Effector memory CD4-positive, alpha-beta T cell (primary cell): Measurements from ENCODE around the gene EPGN.

Experiments
- DNase-seq, 3 donors: peaks; one replicate each; pipeline ENCODE4 v3.0.0-alpha.2; 2020
- H3K27ac ChIP-seq: 2 replicates; pipeline ENCODE4 v1.7.0; 2013; ENCODE audit warnings: mild to moderate bottlenecking, low read length, moderate library complexity; ENCODE audit not compliant: insufficient read depth, poor library complexity, severe bottlenecking
- H3K27me3 ChIP-seq: replicated peaks from 2 replicates; pipeline ENCODE4 v1.7.0; 2013; ENCODE audit warnings: mild to moderate bottlenecking, low read length; ENCODE audit not compliant: insufficient read depth, control insufficient read depth, poor library complexity, severe bottlenecking
- H3K36me3 ChIP-seq: 2 replicates; pipeline ENCODE4 v1.7.0; 2013; ENCODE audit warnings: mild to moderate bottlenecking, low read length, moderate library complexity; ENCODE audit not compliant: control insufficient read depth, insufficient read depth
- H3K4me1 ChIP-seq: 2 replicates; pipeline ENCODE4 v1.7.0; 2013; ENCODE audit warnings: low read length, mild to moderate bottlenecking; ENCODE audit not compliant: control insufficient read depth, insufficient read depth, poor library complexity, severe bottlenecking
- H3K4me3 ChIP-seq: 2 replicates; pipeline ENCODE4 v1.7.0; 2013; ENCODE audit warnings: low read length, low read depth, mild to moderate bottlenecking; ENCODE audit not compliant: insufficient read depth, poor library complexity, severe bottlenecking
- H3K9me3 ChIP-seq: 2 replicates; pipeline ENCODE4 v1.7.0; 2013; ENCODE audit warnings: mild to moderate bottlenecking, low read length, moderate library complexity; ENCODE audit not compliant: control insufficient read depth

Gene EPGN

DNA sequence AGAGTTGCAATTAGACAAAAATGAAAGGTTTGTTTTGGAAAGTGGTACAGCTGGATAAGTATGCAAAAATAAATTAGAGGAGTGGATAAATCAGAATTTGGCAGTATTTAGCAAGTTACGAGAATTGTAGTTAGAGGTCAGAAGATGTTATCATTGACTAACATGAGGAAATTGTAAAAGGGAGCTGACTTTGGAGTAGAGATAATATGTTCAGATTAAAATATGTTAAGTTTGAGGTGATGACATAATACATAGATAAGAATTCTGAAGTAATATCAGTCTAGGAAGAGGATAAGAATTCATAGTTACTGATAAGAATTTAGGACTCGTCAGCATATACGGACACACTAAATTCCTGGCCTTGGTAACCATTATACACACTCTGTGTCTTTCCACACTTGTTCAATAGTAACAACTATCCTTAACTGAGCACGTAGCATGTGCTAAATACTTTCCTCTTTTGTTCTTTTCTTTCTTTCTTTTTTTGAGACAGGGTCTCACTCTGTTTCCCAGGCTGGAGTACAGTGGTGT lies 4.1 kb upstream of the EPGN start:
- H3K27ac ChIP-seq: no peak overlapping the region
- no peaks in the 10 kb centered on the region for H3K4me1 ChIP-seq
- no peak for DNase-seq
- no peaks in the 10 kb centered on the region for H3K27me3 ChIP-seq
- no peaks in the 10 kb centered on the region for H3K36me3 ChIP-seq
- H3K9me3 ChIP-seq: no peaks in the 10 kb centered on the region
- H3K4me3 ChIP-seq: no peak overlapping the region

DNA sequence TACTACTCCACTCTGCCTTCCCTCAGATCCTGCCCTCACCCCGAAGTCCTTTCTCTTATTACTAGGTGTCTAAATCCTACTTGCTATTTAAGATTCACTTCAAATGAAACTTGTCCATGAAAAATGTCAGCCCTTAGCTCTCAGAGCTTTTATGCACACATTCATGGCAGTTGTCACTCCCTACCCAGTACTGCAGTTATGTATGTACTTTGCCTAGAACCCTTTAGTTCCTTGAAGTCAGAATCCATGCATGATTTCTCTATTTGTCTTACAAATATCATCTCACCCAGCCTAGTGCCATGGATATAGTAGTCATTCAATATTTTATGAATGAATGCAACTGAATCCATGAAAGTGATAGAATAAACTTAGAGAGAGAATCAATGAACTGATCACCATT lies 3.3 kb upstream of the EPGN start:
- Histone ChIP-seq H3K4me3 (no peak overlapping the region), H3K4me1 (no peaks in the 10 kb centered on the region), H3K36me3 (no peaks in the 10 kb centered on the region), H3K27ac (no peak overlapping the region), H3K27me3 (no peaks in the 10 kb centered on the region), H3K9me3 (no peaks in the 10 kb centered on the region)
- DNase-seq: no peak

DNA sequence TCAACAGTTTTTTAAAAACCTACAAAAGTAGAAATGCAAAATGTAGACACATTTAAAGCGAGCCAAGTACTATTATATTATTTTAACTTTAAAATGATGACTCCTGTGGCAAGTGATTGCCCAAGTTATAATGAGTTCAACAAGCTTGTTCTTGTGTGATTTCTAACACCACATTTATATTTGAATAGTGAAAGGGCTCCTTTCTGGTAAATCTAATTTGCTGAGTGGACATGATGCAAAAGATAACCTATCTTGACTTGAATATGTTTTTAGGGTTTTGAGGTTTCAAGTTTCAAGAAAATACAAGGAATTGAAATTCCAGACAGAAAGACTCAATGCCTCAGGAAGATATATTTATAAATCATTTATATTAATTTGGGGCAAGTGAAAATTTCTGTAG lies 1.1 kb upstream of the EPGN start:
- Histone ChIP-seq H3K9me3 (no peaks in the 10 kb centered on the region), H3K4me3 (no peak overlapping the region), H3K36me3 (no peaks in the 10 kb centered on the region), H3K4me1 (no peaks in the 10 kb centered on the region), H3K27me3 (no peaks in the 10 kb centered on the region), H3K27ac (no peak overlapping the region)
- no peak for DNase-seq

DNA sequence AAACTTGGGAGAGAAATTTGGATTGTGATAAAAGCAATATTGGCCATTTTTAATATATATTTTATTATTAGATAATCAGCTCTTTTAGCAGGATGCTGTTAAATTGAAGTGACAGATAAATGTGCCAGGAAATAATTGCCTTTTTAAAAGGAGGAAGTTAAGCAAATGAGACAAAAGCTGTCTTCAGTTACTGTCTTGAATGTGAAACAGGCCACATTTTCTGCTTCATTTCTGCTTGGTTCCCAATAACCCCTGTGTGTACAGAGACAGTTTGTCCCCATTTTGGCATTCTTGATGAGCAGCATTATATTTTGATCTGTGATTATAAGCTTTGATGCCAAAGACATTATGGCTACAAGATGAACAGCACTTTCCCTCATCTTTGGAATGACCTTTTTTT lies 953 bp downstream of the EPGN start:
- Histone ChIP-seq H3K36me3 (no peaks in the 10 kb centered on the region), H3K4me1 (no peaks in the 10 kb centered on the region), H3K27ac (no peak overlapping the region), H3K4me3 (no peak overlapping the region), H3K9me3 (no peaks in the 10 kb centered on the region), H3K27me3 (no peaks in the 10 kb centered on the region)
- DNase-seq: no peak

DNA sequence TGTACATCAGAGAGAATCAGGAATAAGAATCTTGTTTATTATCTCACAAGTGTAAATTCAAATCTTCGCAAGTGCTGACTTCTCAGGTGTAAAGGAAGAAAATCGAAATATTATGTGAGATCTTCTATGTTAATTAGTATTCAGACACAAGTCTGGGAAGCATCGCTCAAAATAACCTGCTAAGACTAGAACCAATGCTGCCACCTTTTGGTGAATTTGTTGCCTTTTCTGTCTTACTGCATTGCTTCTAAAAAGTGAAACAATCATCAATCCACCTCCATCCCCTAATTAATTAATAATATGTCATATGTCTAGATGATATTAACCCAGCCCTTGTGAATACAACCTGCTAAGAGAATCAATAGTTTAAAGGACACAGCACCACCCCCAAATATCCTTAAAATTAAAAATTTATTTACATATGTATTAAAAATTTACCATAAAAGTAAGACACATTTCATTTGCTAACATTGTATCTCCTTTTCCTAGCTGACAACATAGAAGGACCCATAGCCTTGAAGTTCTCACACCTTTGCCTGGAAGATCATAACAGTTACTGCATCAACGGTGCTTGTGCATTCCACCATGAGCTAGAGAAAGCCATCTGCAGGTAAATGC lies 3.5 kb downstream of the EPGN start:
- Histone ChIP-seq H3K4me1 (no peaks in the 10 kb centered on the region), H3K27ac (no peak overlapping the region), H3K4me3 (no peak overlapping the region), H3K27me3 (no peaks in the 10 kb centered on the region), H3K9me3 (no peaks in the 10 kb centered on the region), H3K36me3 (no peaks in the 10 kb centered on the region)
- no peak for DNase-seq

DNA sequence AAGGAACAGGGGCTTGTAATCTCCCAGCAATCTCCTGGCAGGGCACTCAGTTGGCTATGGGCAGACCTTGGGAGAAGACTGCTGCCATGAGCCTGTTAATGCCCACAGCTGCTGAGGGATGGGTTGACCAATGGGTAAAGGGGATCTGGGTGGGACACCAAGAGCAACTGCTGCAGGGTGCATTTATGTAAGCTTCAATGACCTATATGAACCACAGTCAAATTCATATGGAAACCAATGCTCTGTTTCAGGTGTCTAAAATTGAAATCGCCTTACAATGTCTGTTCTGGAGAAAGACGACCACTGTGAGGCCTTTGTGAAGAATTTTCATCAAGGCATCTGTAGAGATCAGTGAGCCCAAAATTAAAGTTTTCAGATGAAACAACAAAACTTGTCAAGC lies 6.1 kb downstream of the EPGN start:
- Histone ChIP-seq H3K9me3 (no peaks in the 10 kb centered on the region), H3K36me3 (no peaks in the 10 kb centered on the region), H3K4me1 (no peaks in the 10 kb centered on the region), H3K4me3 (no peak overlapping the region), H3K27me3 (no peaks in the 10 kb centered on the region), H3K27ac (no peak overlapping the region)
- DNase-seq: no peak

DNA sequence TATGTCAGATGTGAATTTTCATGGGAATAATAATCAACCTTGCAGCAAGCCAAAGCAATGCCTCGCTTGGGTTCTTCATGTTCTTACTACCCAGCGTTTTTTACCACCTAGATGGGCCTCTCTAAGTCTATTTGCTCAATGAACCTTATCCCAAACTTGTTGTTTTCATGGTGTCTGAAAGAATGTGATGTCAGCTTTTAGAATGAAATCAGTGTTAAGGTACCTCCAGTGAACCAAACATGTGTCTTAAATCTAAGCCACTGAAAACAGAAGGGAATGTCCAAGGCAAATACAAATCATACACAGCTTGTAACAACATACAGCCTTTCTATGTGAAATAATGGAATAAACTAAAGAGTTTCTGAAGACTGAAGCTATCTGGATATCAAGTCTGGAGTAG lies 6.7 kb downstream of the EPGN start:
- Histone ChIP-seq H3K27ac (no peak overlapping the region), H3K4me3 (no peak overlapping the region), H3K4me1 (no peaks in the 10 kb centered on the region), H3K36me3 (no peaks in the 10 kb centered on the region), H3K9me3 (no peaks in the 10 kb centered on the region), H3K27me3 (no peaks in the 10 kb centered on the region)
- DNase-seq: no peak

DNA sequence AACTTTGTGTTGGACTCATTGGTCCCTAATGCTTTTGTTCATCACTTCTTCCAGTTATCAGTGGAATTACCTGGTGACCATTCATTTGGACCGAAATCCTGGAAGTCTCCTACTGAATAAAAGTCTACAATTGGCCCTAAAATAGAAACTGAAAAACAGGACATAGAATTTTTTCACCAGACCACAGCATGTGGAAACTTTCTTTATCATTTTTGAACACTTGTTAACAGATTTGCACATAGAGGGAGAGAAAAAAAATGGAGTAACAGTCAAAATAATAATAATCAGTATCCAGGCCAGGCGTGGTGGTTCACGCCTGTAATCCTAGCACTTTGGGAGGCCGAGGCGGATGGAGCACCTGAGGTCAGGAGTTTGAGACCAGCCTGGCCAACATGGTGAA lies 7.1 kb downstream of the EPGN start:
- Histone ChIP-seq H3K9me3 (no peaks in the 10 kb centered on the region), H3K4me3 (no peak overlapping the region), H3K27me3 (no peaks in the 10 kb centered on the region), H3K36me3 (no peaks in the 10 kb centered on the region), H3K4me1 (no peaks in the 10 kb centered on the region), H3K27ac (no peak overlapping the region)
- DNase-seq: no peak

DNA sequence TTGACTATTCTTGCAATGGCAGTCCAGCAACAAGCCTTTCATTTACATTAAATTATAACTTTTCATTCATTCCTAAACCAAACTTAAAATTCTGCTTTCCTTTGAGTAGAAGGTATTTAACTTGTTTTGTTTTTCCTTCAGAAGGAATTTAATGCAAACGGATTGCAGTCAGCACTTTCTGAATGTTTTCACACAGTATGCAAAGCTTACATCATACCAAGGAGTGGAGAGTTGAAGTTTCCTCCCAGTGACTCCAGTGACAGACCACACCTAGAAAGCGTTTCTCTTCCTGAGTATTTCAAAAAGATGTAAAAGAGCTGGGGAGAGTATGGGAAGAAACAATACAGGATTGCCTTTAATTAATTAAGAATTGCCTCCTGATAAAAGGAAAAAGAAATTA lies 8.1 kb downstream of the EPGN start:
- H3K27ac ChIP-seq: no peak overlapping the region
- no peaks in the 10 kb centered on the region for H3K4me1 ChIP-seq
- H3K4me3 ChIP-seq: no peak overlapping the region
- no peaks in the 10 kb centered on the region for H3K27me3 ChIP-seq
- no peak for DNase-seq
- no peaks in the 10 kb centered on the region for H3K9me3 ChIP-seq
- H3K36me3 ChIP-seq: no peaks in the 10 kb centered on the region

DNA sequence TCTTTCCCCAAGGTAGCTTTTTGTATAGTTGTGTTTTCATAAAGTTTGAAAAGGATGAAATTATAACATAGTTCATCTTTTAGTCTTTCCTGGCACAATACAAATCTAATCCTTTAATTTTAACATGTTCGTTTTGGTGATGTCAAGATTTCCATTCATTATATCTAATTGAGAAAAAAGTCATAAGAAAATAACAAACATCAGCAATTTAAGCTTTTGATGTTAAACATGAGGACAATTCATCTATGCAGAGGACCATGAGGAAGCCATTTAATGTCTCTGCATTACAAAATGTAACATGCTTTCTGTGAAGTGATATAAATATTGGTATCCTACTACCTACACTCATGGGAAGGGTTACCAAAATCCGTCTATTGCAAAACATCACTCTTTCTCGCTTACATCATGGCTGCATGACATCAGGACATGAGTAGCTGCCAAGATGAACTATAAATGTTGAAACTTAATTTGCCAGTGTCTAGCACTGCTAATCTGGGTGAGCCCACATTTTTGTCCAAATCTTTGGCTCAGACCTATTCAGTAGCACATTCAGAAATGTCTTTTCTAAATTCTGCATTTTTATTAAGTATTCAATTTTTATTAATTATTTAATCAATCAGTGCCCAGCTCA lies 9.5 kb downstream of the EPGN start:
- Histone ChIP-seq H3K27ac (no peak overlapping the region), H3K27me3 (no peaks in the 10 kb centered on the region), H3K36me3 (no peaks in the 10 kb centered on the region), H3K4me3 (no peak overlapping the region), H3K9me3 (no peaks in the 10 kb centered on the region), H3K4me1 (no peaks in the 10 kb centered on the region)
- DNase-seq: no peak
